H1 (cell line): ENCODE results near the gene SLC24A3. TPM values are rescaled to one million over a fixed set of nuclear protein-coding genes. Genes with fewer than 3 reads are reported as not detected.

Experiments used
- ATF2 ChIP-seq: IDR thresholded peaks from 2 replicates; pipeline ENCODE4 v1.6.1; 2012; ENCODE audit warnings: low read length, inconsistent platforms
- CHD2 ChIP-seq: IDR thresholded peaks from 2 replicates; pipeline ENCODE4 v1.6.1; 2012; ENCODE audit warnings: low read length, improper control_type of control experiment
- CTBP2 ChIP-seq: IDR thresholded peaks from 2 replicates; pipeline ENCODE4 v1.7.0; 2011; ENCODE audit warnings: borderline replicate concordance, mild to moderate bottlenecking, moderate library complexity, mixed read lengths, low read length; ENCODE audit not compliant: insufficient read depth, insufficient read length
- EGR1 ChIP-seq: IDR thresholded peaks from 2 replicates; pipeline ENCODE4 v1.6.1; 2011; ENCODE audit warnings: low read depth, low read length, borderline replicate concordance
- GTF2F1 ChIP-seq: IDR thresholded peaks from 2 replicates; pipeline ENCODE4 v1.6.1; 2012; ENCODE audit warnings: low read depth, low read length, improper control_type of control experiment, borderline replicate concordance
- HDAC2 ChIP-seq, 2 experiments: fragments of 300-600 bp in 1 of 2; sonication (generic) in 1 of 2; IDR thresholded peaks; 2 replicates each; pipeline ENCODE4 v1.6.1; 2011 to 2012; ENCODE audit warnings: low read depth in 2 of 2, low read length in 2 of 2, mild to moderate bottlenecking in 2 of 2, moderate library complexity in 2 of 2, borderline replicate concordance in 1 of 2, inconsistent platforms in 1 of 2
- JUN ChIP-seq: IDR thresholded peaks from 2 replicates; pipeline ENCODE4 v1.6.1; 2011; ENCODE audit warnings: low read depth, mild to moderate bottlenecking, improper control_type of control experiment, low read length
- KDM1A ChIP-seq: fragments of 200-600, 300-600 bp; sonication (generic); IDR thresholded peaks from 2 replicates; pipeline ENCODE4 v1.7.1; 2016; ENCODE audit warnings: mild to moderate bottlenecking, low read length, borderline replicate concordance
- NRF1 ChIP-seq: IDR thresholded peaks from 2 replicates; pipeline ENCODE4 v1.6.1; 2011; ENCODE audit warnings: mild to moderate bottlenecking, low read depth, low read length, improper control_type of control experiment
- POLR2AphosphoS5 ChIP-seq: IDR thresholded peaks from 2 replicates; pipeline ENCODE4 v1.6.1; 2011; ENCODE audit warnings: low read depth, low read length
- POU5F1 ChIP-seq: IDR thresholded peaks from 2 replicates; pipeline ENCODE4 v1.6.1; 2011; ENCODE audit warnings: low read depth, mild to moderate bottlenecking, low read length, moderate library complexity
- RAD21 ChIP-seq, 2 experiments: IDR thresholded peaks in 1 of 2; conservative IDR thresholded peaks in 1 of 2; 2 replicates each; pipeline ENCODE4 v1.6.1; 2011; ENCODE audit warnings: low read depth in 2 of 2, low read length in 2 of 2, improper control_type of control experiment in 1 of 2, inconsistent platforms in 1 of 2, mild to moderate bottlenecking in 1 of 2, moderate library complexity in 1 of 2
- RNF2 ChIP-seq: fragments of 200-900, 300-1000 bp; sonication (generic); IDR thresholded peaks from 2 replicates; pipeline ENCODE4 v1.7.1; 2016; ENCODE audit warnings: borderline replicate concordance, low read depth, mild to moderate bottlenecking, antibody characterized with exemption, low read length; ENCODE audit not compliant: poor library complexity, severe bottlenecking; ENCODE audit errors: missing control alignments
- RXRA ChIP-seq: IDR thresholded peaks from 2 replicates; pipeline ENCODE4 v1.6.1; 2011; ENCODE audit warnings: low read depth, mild to moderate bottlenecking, low read length, moderate library complexity; ENCODE audit not compliant: insufficient read depth
- SUZ12 ChIP-seq: fragments of 200-600 bp; sonication (generic); IDR thresholded peaks from 2 replicates; pipeline ENCODE4 v1.6.1; 2012; ENCODE audit warnings: mild to moderate bottlenecking, inconsistent platforms, low read length, moderate library complexity, mixed read lengths
- TCF12 ChIP-seq: IDR thresholded peaks from 2 replicates; pipeline ENCODE4 v1.6.1; 2011; ENCODE audit warnings: low read depth, mild to moderate bottlenecking, low read length
- TEAD4 ChIP-seq: IDR thresholded peaks from 2 replicates; pipeline ENCODE4 v1.6.1; 2012; ENCODE audit warnings: low read depth, low read length, inconsistent platforms, mixed read lengths
- polyA plus RNA-seq, 7 experiments: library from polyadenylated mRNA; depleted of rRNA in 3 of 7; stranded (reverse) in 5 of 7; unstranded in 2 of 7; fragments of >200 nt in 5 of 7; fragments of 200-250 nt in 2 of 7; gene quantifications; 1 replicate in 5 of 7; 2 replicates in 1 of 7; 4 replicates in 1 of 7; pipeline versions ENCODE4 v1.2.1 to v1.2.3, GENCODE V29; 2011 to 2013; ENCODE audit warnings: missing spikeins in 2 of 7, mixed read lengths in 2 of 7
- total RNA-seq: library from RNA; stranded (reverse); fragmentation: NEBNext Ultra II Directional; extraction: Animal tissue kit (Norgen Biotek cat#: 25700); gene quantifications from 2 replicates; pipeline ENCODE4 v1.2.1, GENCODE V29; 2021
- TF ChIP-seq, protein P1 (sequence below): IDR thresholded peaks from 2 replicates; pipeline ENCODE4 v1.6.1; 2011; ENCODE audit warnings: low read depth, mild to moderate bottlenecking, low read length; ENCODE audit not compliant: insufficient read depth
- TF ChIP-seq, protein P2 (sequence below): IDR thresholded peaks from 2 replicates; pipeline ENCODE4 v1.6.1; 2012; ENCODE audit warnings: inconsistent platforms
- TF ChIP-seq, protein P3 (sequence below): IDR thresholded peaks from 2 replicates; pipeline ENCODE4 v1.6.1; 2012; ENCODE audit warnings: inconsistent platforms

SLC24A3 gene
- total and polyA plus RNA-seq, 2 of the 8 experiments (the other 6 are each of a cell fraction or from before 2014, with no cell fraction given) = 4.5 to 6.3 TPM

GRCh38 chr20:19583532-19584175 is 371.2 kb downstream of the SLC24A3 start (continued):
- TF ChIP-seq TCF12 (no peak), HDAC2 (IDR thresholded peaks at IDR 0.05; ENCODE audit: borderline replicate concordance in 1 of 2, low read depth in 2 of 2, low read length in 2 of 2) (no peak), RXRA (no peak), CTBP2 (no peak), KDM1A (no peak), EGR1 (no peak), RAD21 (IDR thresholded peaks at IDR 0.05 in 1 of 2, conservative IDR thresholded peaks at IDR 0.05 in 1 of 2; ENCODE audit: low read depth in 2 of 2, low read length in 2 of 2) (peak; percentile 95 to 97), NRF1 (no peak), JUN (no peak), RNF2 (no peak), SUZ12 (no peak), POLR2AphosphoS5 (no peak), POU5F1 (no peak), TEAD4 (no peak), ATF2 (no peak), GTF2F1 (no peak), CHD2 (no peak)
- TF ChIP-seq, protein P1, sequence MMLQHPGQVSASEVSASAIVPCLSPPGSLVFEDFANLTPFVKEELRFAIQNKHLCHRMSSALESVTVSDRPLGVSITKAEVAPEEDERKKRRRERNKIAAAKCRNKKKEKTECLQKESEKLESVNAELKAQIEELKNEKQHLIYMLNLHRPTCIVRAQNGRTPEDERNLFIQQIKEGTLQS = no peak
- TF ChIP-seq, protein P2, sequence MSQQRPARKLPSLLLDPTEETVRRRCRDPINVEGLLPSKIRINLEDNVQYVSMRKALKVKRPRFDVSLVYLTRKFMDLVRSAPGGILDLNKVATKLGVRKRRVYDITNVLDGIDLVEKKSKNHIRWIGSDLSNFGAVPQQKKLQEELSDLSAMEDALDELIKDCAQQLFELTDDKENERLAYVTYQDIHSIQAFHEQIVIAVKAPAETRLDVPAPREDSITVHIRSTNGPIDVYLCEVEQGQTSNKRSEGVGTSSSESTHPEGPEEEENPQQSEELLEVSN = peak; percentile 58; the same call in 1 of the 2 replicates
- TF ChIP-seq, protein P3, sequence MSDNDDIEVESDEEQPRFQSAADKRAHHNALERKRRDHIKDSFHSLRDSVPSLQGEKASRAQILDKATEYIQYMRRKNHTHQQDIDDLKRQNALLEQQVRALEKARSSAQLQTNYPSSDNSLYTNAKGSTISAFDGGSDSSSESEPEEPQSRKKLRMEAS = 0 out of 2 replicates have a peak, but pooled peaks have one; percentile 21
